SK-N-SH (cell line): Measurements from ENCODE around the gene C2orf15.

ENCODE experiments used
- EP300 ChIP-seq, 2 experiments: IDR thresholded peaks; 2 replicates each; pipeline versions ENCODE4 v1.4.0 to v1.6.1; 2012; ENCODE audit warnings: borderline replicate concordance in 1 of 2, low read depth in 1 of 2, low read length in 1 of 2
- EZH2phosphoT487 ChIP-seq: fragments of 200-600 bp; sonication (generic); IDR thresholded peaks from 2 replicates; pipeline ENCODE4 v1.6.1; 2017; ENCODE audit warnings: low read depth, mixed run types, mild to moderate bottlenecking, antibody characterized with exemption, moderate library complexity, borderline replicate concordance
- RAD21 ChIP-seq: IDR thresholded peaks from 2 replicates; pipeline ENCODE4 v1.6.1; 2012; ENCODE audit warnings: mild to moderate bottlenecking, low read length
- RCOR1 ChIP-seq: fragments of 150-350 bp; IDR thresholded peaks from 2 replicates; pipeline ENCODE4 v1.6.1; 2017; ENCODE audit warnings: antibody characterized with exemption, low read length
- TF ChIP-seq, protein P1 (sequence below): fragments of 200-600 bp; sonication (generic); IDR thresholded peaks from 2 replicates; pipeline ENCODE4 v1.6.1; 2017; ENCODE audit warnings: antibody characterized with exemption, mild to moderate bottlenecking, moderate library complexity
- TF ChIP-seq, protein P2 (sequence below): IDR thresholded peaks from 2 replicates; pipeline ENCODE4 v1.6.1; 2012; ENCODE audit warnings: mild to moderate bottlenecking, low read depth, low read length, moderate library complexity

DNA sequence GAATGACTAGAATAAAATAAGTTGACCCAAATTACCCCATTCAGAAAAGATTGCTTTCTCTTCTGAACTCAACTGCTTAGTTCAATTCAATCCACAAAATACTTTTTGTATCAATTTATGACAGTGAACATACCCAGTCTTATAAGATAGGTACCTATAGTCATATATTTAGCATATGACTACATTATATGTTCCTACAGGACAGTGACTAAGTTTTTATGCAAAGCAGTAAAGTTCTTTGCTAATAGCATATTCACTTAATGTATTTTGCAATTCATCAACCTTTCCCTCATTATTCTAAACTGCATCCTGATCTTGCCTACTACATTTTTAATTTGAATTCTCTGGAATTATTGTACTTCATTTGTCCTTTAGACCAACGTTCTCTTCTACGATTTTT is 30.3 kb upstream of the C2orf15 start:
- TF ChIP-seq, protein P1, sequence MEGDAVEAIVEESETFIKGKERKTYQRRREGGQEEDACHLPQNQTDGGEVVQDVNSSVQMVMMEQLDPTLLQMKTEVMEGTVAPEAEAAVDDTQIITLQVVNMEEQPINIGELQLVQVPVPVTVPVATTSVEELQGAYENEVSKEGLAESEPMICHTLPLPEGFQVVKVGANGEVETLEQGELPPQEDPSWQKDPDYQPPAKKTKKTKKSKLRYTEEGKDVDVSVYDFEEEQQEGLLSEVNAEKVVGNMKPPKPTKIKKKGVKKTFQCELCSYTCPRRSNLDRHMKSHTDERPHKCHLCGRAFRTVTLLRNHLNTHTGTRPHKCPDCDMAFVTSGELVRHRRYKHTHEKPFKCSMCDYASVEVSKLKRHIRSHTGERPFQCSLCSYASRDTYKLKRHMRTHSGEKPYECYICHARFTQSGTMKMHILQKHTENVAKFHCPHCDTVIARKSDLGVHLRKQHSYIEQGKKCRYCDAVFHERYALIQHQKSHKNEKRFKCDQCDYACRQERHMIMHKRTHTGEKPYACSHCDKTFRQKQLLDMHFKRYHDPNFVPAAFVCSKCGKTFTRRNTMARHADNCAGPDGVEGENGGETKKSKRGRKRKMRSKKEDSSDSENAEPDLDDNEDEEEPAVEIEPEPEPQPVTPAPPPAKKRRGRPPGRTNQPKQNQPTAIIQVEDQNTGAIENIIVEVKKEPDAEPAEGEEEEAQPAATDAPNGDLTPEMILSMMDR: no peak
- TF ChIP-seq RAD21 (no peak), EP300 (IDR thresholded peaks at IDR 0.05; ENCODE audit: borderline replicate concordance in 1 of 2, low read depth in 1 of 2, low read length in 1 of 2) (no peak), EZH2phosphoT487 (no peak), RCOR1 (no peak)
- TF ChIP-seq, protein P2, sequence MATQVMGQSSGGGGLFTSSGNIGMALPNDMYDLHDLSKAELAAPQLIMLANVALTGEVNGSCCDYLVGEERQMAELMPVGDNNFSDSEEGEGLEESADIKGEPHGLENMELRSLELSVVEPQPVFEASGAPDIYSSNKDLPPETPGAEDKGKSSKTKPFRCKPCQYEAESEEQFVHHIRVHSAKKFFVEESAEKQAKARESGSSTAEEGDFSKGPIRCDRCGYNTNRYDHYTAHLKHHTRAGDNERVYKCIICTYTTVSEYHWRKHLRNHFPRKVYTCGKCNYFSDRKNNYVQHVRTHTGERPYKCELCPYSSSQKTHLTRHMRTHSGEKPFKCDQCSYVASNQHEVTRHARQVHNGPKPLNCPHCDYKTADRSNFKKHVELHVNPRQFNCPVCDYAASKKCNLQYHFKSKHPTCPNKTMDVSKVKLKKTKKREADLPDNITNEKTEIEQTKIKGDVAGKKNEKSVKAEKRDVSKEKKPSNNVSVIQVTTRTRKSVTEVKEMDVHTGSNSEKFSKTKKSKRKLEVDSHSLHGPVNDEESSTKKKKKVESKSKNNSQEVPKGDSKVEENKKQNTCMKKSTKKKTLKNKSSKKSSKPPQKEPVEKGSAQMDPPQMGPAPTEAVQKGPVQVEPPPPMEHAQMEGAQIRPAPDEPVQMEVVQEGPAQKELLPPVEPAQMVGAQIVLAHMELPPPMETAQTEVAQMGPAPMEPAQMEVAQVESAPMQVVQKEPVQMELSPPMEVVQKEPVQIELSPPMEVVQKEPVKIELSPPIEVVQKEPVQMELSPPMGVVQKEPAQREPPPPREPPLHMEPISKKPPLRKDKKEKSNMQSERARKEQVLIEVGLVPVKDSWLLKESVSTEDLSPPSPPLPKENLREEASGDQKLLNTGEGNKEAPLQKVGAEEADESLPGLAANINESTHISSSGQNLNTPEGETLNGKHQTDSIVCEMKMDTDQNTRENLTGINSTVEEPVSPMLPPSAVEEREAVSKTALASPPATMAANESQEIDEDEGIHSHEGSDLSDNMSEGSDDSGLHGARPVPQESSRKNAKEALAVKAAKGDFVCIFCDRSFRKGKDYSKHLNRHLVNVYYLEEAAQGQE: no peak
